K562 (cell line): ENCODE measurements around the gene AS3MT. TPM values are rescaled to one million over a fixed set of nuclear protein-coding genes. Genes with fewer than 3 reads are reported as not detected.

ENCODE experiments used
- ATAC-seq: fragments of 200-7000 bp; cut with Tn5 transposase; 3 replicates; pipeline ENCODE4 v1.9.1; 2020; ENCODE audit warnings: moderate library complexity
- BruUV-seq: library from RNA; stranded (reverse); fragments of 400-500 nt; replicated peaks from 2 replicates; lab custom pipeline; 2021; lab: Mats Ljungman, UMichigan
- CTCF ChIA-PET: fragments of 300-600 bp; formaldehyde crosslinking; extraction: SDS; loops from one replicate; lab custom pipeline; 2021; ENCODE audit warnings: low intra/inter-chr PET ratio; lab: Yijun Ruan, JAX
- POLR2A ChIA-PET: fragments of 300-600, 350-650 bp; sonication (Branson Sonifier 250); formaldehyde crosslinking; extraction: SDS; loops from one replicate; lab custom pipeline; 2021; ENCODE audit warnings: antibody characterized with exemption, inconsistent platforms; lab: Yijun Ruan, JAX
- DNase-seq, 4 experiments: peaks; one replicate each; pipeline versions ENCODE4 v3.0.0 to v3.0.0-alpha.2; 2011 to 2018; ENCODE audit warnings: low spot score in 3 of 4, mixed read lengths in 3 of 4; ENCODE audit errors: extremely low read depth in 1 of 4
- FAIRE-seq: peaks from 2 replicates; lab custom pipeline; 2011; peaks lifted over from hg19 to GRCh38; lab: Jason Lieb, UNC
- H2AFZ ChIP-seq: 2 replicates; pipeline ENCODE4 v1.6.0; 2011; ENCODE audit warnings: low read depth, low read length, control low read depth, inconsistent platforms
- H3K27ac ChIP-seq: fragments of 200-600 bp; 3 replicates; pipeline ENCODE4 v1.8.0; 2011; ENCODE audit warnings: low read depth, mild to moderate bottlenecking, control low read depth, inconsistent platforms, low read length, moderate library complexity, mixed read lengths; ENCODE audit errors: extremely low read depth
- H3K27me3 ChIP-seq, 2 experiments: fragments of 300-600 bp in 1 of 2; 2 replicates in 1 of 2; 3 replicates in 1 of 2; pipeline versions ENCODE4 v1.6.0 to v1.8.0; 2011; ENCODE audit warnings: inconsistent platforms in 2 of 2, low read length in 2 of 2, mild to moderate bottlenecking in 1 of 2, mixed read lengths in 1 of 2, moderate library complexity in 1 of 2; ENCODE audit not compliant: control insufficient read depth in 2 of 2, insufficient read depth in 2 of 2
- H3K36me3 ChIP-seq: fragments of 300-600 bp; 3 replicates; pipeline ENCODE4 v1.8.0; 2011; ENCODE audit warnings: mild to moderate bottlenecking, low read length, inconsistent platforms; ENCODE audit not compliant: control insufficient read depth, insufficient read depth
- H3K4me1 ChIP-seq, 2 experiments: fragments of 200-600 bp in 1 of 2; replicated peaks in 1 of 2; 2 replicates in 1 of 2; 3 replicates in 1 of 2; pipeline versions ENCODE4 v1.5.1 to v1.8.0; 2011; ENCODE audit warnings: inconsistent platforms in 2 of 2, low read length in 2 of 2, mild to moderate bottlenecking in 1 of 2, mixed read lengths in 1 of 2, moderate library complexity in 1 of 2; ENCODE audit not compliant: control insufficient read depth in 2 of 2, insufficient read depth in 2 of 2
- H3K4me2 ChIP-seq: 2 replicates; pipeline ENCODE4 v1.6.1; 2011; ENCODE audit warnings: low read length, control low read depth, inconsistent platforms, mixed read lengths; ENCODE audit not compliant: insufficient read depth
- H3K4me3 ChIP-seq: fragments of 200-600 bp; sonication (generic), shearing (Covaris generic); 2 replicates; pipeline ENCODE4 v1.5.1; 2016; ENCODE audit warnings: control low read depth, inconsistent platforms
- H3K79me2 ChIP-seq: fragments of 200-600 bp; 3 replicates; pipeline ENCODE4 v1.8.0; 2011; ENCODE audit warnings: low read length, inconsistent platforms; ENCODE audit not compliant: control insufficient read depth, insufficient read depth
- H3K9ac ChIP-seq, 2 experiments: 2 replicates each; pipeline versions ENCODE4 v1.6.0 to v1.6.1; 2011; ENCODE audit warnings: low read depth in 2 of 2, low read length in 2 of 2, control low read depth in 1 of 2, inconsistent platforms in 1 of 2, mild to moderate bottlenecking in 1 of 2, mixed read lengths in 1 of 2; ENCODE audit not compliant: insufficient read depth in 1 of 2
- H3K9me1 ChIP-seq: one replicate; pipeline ENCODE4 v1.6.0; 2011; ENCODE audit warnings: inconsistent platforms, mild to moderate bottlenecking, low read length, moderate library complexity; ENCODE audit not compliant: control insufficient read depth, insufficient read depth
- H3K9me3 ChIP-seq: replicated peaks from 2 replicates; pipeline ENCODE4 v1.5.1; 2011; ENCODE audit warnings: low read depth, low read length, inconsistent platforms; ENCODE audit not compliant: control insufficient read depth, insufficient read depth
- H4K20me1 ChIP-seq: replicated peaks from 2 replicates; pipeline ENCODE4 v1.6.1; 2011; ENCODE audit warnings: low read length, inconsistent platforms, mixed read lengths; ENCODE audit not compliant: control insufficient read depth, insufficient read depth
- BMI1 ChIP-seq: fragments of 150-350 bp; IDR thresholded peaks from 2 replicates; pipeline ENCODE4 v1.6.1; 2014; ENCODE audit warnings: low read length
- CEBPG ChIP-seq, 3 experiments: fragments of 200-800 bp in 1 of 3; sonication (Bioruptor generic) in 1 of 3; sonication (generic) in 1 of 3; formaldehyde crosslinking in 1 of 3; IDR thresholded peaks in 2 of 3; conservative IDR thresholded peaks in 1 of 3; 2 replicates each; pipeline versions ENCODE4 v1.6.1 to v1.8.0; 2016 to 2022; ENCODE audit warnings: missing compliant biosample characterization in 2 of 3, missing genetic modification characterization in 2 of 3, mild to moderate bottlenecking in 1 of 3, missing genetic modification reagents in 1 of 3
- HMG20A ChIP-seq: fragments of 450-650 bp; formaldehyde crosslinking; conservative IDR thresholded peaks from 2 replicates; pipeline ENCODE4 v1.4.0; 2020; ENCODE audit warnings: mild to moderate bottlenecking, mixed read lengths
- JUNB ChIP-seq: fragments of 450-650 bp; formaldehyde crosslinking; conservative IDR thresholded peaks from 2 replicates; pipeline ENCODE4 v1.4.0; 2020; ENCODE audit warnings: mild to moderate bottlenecking
- NFATC3 ChIP-seq: fragments of 450-650 bp; IDR thresholded peaks from 2 replicates; pipeline ENCODE4 v1.6.1; 2017; ENCODE audit warnings: mild to moderate bottlenecking
- TAF1 ChIP-seq: IDR thresholded peaks from 2 replicates; pipeline ENCODE4 v1.6.1; 2011; ENCODE audit warnings: mild to moderate bottlenecking, low read length, moderate library complexity; ENCODE audit not compliant: insufficient read depth, control insufficient read depth, severe bottlenecking; ENCODE audit errors: extremely low read depth
- ZNF24 ChIP-seq: fragments of 450-650 bp; IDR thresholded peaks from 2 replicates; pipeline ENCODE4 v1.6.1; 2016
- ZNF316 ChIP-seq: fragments of 450-650 bp; IDR thresholded peaks from 2 replicates; pipeline ENCODE4 v1.6.1; 2016
- ZNF507 ChIP-seq: conservative IDR thresholded peaks from 2 replicates; pipeline ENCODE4 v1.6.1; 2017; ENCODE audit warnings: missing genetic modification characterization, missing compliant biosample characterization
- ZNF699 ChIP-seq: fragments of 250-450 bp; sonication (Bioruptor Pico); IDR thresholded peaks from 2 replicates; pipeline ENCODE4 v1.8.0; 2021; ENCODE audit warnings: mild to moderate bottlenecking, moderate library complexity; ENCODE audit not compliant: insufficient replicate concordance
- WGBS: fragments of 100-300 bp; shearing (Covaris generic); methylation state at CpG from one replicate; pipeline ENCODE4 v1.1.6; 2016; ENCODE audit warnings: low coverage, mixed read lengths; ENCODE audit not compliant: insufficient coverage; ENCODE audit errors: missing lambda C conversion rate; 5-methylcytosine and 5-hydroxymethylcytosine counted together
- in situ Hi-C: fragments of 300-500 bp; cut with MboI; formaldehyde crosslinking; loops from 4 replicates; pipeline ENCODE4 v1.15.0; 2018; ENCODE audit warnings: inconsistent platforms, mixed read lengths
- intact Hi-C: fragments of 100-400 bp; cut with micrococcal nuclease; formaldehyde crosslinking; loops from 2 replicates; pipeline ENCODE4 v1.14.2; 2022
- polyA plus RNA-seq, 8 experiments: library from polyadenylated mRNA; depleted of rRNA in 4 of 8; stranded (reverse) in 5 of 8; unstranded in 3 of 8; fragments of >200 nt; fragmentation: Nextera tagmentation in 2 of 8; fragmentation: Illumina TruSeq in 1 of 8; extraction: Ambion mirVana in 2 of 8; extraction: Trizol in 1 of 8; gene quantifications; 2 replicates each; pipeline versions ENCODE4 v1.2.1 to v1.2.3, GENCODE V29; 2011 to 2014; ENCODE audit warnings: inconsistent platforms in 1 of 8, missing spikeins in 1 of 8
- total RNA-seq, 7 experiments: library from RNA; depleted of rRNA in 6 of 7; stranded (reverse); fragments of >200 nt in 6 of 7; fragmentation: Illumina TruSeq in 2 of 7; extraction: Trizol in 2 of 7; gene quantifications; 2 replicates each; pipeline versions ENCODE4 v1.2.1 to v1.2.3, GENCODE V29; 2011 to 2021; ENCODE audit warnings: low replicate concordance in 1 of 7

The AS3MT gene
- total and polyA plus RNA-seq, 9 of the 15 experiments (the other 6 are each of a cell fraction or from before 2014, with no cell fraction given): 0.04 to 0.33 (median 0.19) TPM; not detected in 2

GRCh38 chr10:102878629-102879028 is 9.4 kb downstream of the AS3MT start:
- no peak overlapping the region for H3K9ac ChIP-seq
- in situ Hi-C loops: no loop called here

GRCh38 chr10:102880256-102880655 is 11.0 kb downstream of the AS3MT start:
- Histone ChIP-seq H3K36me3 (no peaks in the 10 kb centered on the region), H3K9me1 (no peaks in the 10 kb centered on the region), H3K4me1 (no peaks in the 10 kb centered on the region; a peak in 1 of 5 replicates), H4K20me1 (no peaks in the 10 kb centered on the region), H3K27ac (no peak overlapping the region), H3K9ac (no peak overlapping the region), H3K27me3 (no peaks in the 10 kb centered on the region), H3K4me2 (no peak overlapping the region), H3K79me2 (no peaks in the 10 kb centered on the region), H3K4me3 (no peak overlapping the region), H3K9me3 (no peaks in the 10 kb centered on the region), H2AFZ (no peak overlapping the region)
- WGBS: 0% methylated on average over 2 of the region's 2 CpGs
- in situ Hi-C loops: no loop called here
- DNase-seq (no peak), FAIRE-seq (no peak), ATAC-seq (no peak)
- BruUV-seq: no TSS peak
- POLR2A ChIA-PET: no interaction called here
- intact Hi-C loops: no loop called here
- CTCF ChIA-PET: no interaction called here
- TF ChIP-seq CEBPG (CRISPR knock-in tag; IDR thresholded peaks at IDR 0.05): no peak
- TF ChIP-seq CEBPG (tag; conservative IDR thresholded peaks at IDR 0.05 in 1 of 2, IDR thresholded peaks at IDR 0.05 in 1 of 2): peak; percentile 15 to 60; a peak in 2 of 4 replicates

More at GRCh38 chr10:102878629-102879028, 9.4 kb downstream of the AS3MT start:
- no peaks in the 10 kb centered on the region; a peak in 1 of 5 replicates for H3K4me1 ChIP-seq
- H4K20me1 ChIP-seq: no peaks in the 10 kb centered on the region
- DNase-seq: no peak
- H3K9me1 ChIP-seq: no peaks in the 10 kb centered on the region
- 2% methylated on average over 4 of the region's 4 CpGs for WGBS
- no peak overlapping the region for H3K4me3 ChIP-seq
- no peaks in the 10 kb centered on the region for H3K9me3 ChIP-seq
- no TSS peak for BruUV-seq
- H3K4me2 ChIP-seq: no peak overlapping the region
- no peaks in the 10 kb centered on the region for H3K27me3 ChIP-seq
- no peak for ATAC-seq
- FAIRE-seq: no peak
- H3K79me2 ChIP-seq: no peaks in the 10 kb centered on the region
- intact Hi-C loops: no loop called here
- TF ChIP-seq BMI1: no peak
- no peak for TF ChIP-seq NFATC3
- TF ChIP-seq ZNF24: no peak
- TF ChIP-seq JUNB (CRISPR knock-in tag): no peak
- no peak for TF ChIP-seq ZNF507 (tag)
- no peak for TF ChIP-seq HMG20A (CRISPR knock-in tag)
- TF ChIP-seq ZNF316: no peak
- TF ChIP-seq ZNF699 (CRISPR knock-in tag): no peak
- no peak for TF ChIP-seq TAF1
- no peak overlapping the region for H3K27ac ChIP-seq
- no peaks in the 10 kb centered on the region for H3K36me3 ChIP-seq
- no peak overlapping the region for H2AFZ ChIP-seq
- POLR2A ChIA-PET: interaction anchor here (1.2 kb wide), 1 partner anchor 23 kb away, joined by 3 read pairs; no protein-coding TSS in a partner anchor
- CTCF ChIA-PET: no interaction called here
